Mesenchymal stem cell (in vitro differentiated cells and primary cell): Measurements from ENCODE around the gene COX8C.

Experiments used
- DNase-seq: peaks from one replicate; pipeline ENCODE4 v3.0.0-alpha.2; 2013
- H2AFZ ChIP-seq: one replicate; pipeline ENCODE4 v1.6.1; 2013; ENCODE audit warnings: low read depth, mild to moderate bottlenecking, control low read depth, inconsistent platforms, low read length, moderate library complexity
- H2AK5ac ChIP-seq: 2 replicates; pipeline ENCODE4 v1.6.1; 2013; ENCODE audit warnings: low read length, moderate library complexity, mild to moderate bottlenecking, inconsistent platforms; ENCODE audit not compliant: severe bottlenecking
- H2BK120ac ChIP-seq: one replicate; pipeline ENCODE4 v1.6.1; 2013; ENCODE audit warnings: low read depth, mild to moderate bottlenecking, inconsistent platforms, low read length, moderate library complexity
- H2BK12ac ChIP-seq, 2 experiments: one replicate each; pipeline ENCODE4 v1.6.1; 2013; ENCODE audit warnings: inconsistent platforms in 2 of 2, low read length in 2 of 2, mild to moderate bottlenecking in 2 of 2, moderate library complexity in 2 of 2, control low read depth in 1 of 2
- H2BK15ac ChIP-seq: one replicate; pipeline ENCODE4 v1.6.1; 2013; ENCODE audit warnings: mild to moderate bottlenecking, low read depth, inconsistent platforms; ENCODE audit not compliant: poor library complexity, severe bottlenecking
- H2BK5ac ChIP-seq: 2 replicates; pipeline ENCODE4 v1.6.1; 2013; ENCODE audit warnings: low read depth, mild to moderate bottlenecking, low read length, control low read depth, inconsistent platforms; ENCODE audit not compliant: poor library complexity, severe bottlenecking
- H3K14ac ChIP-seq, 2 experiments: one replicate each; pipeline ENCODE4 v1.6.1; 2013; ENCODE audit warnings: inconsistent platforms in 2 of 2, low read length in 2 of 2, control low read depth in 1 of 2, mild to moderate bottlenecking in 1 of 2, moderate library complexity in 1 of 2
- H3K18ac ChIP-seq, 2 experiments: one replicate each; pipeline ENCODE4 v1.6.1; 2013; ENCODE audit warnings: inconsistent platforms in 2 of 2, low read length in 2 of 2, control low read depth in 1 of 2, low read depth in 1 of 2, mild to moderate bottlenecking in 1 of 2
- H3K23ac ChIP-seq, 2 experiments: one replicate each; pipeline ENCODE4 v1.6.1; 2013; ENCODE audit warnings: inconsistent platforms in 2 of 2, low read length in 2 of 2, mild to moderate bottlenecking in 2 of 2, moderate library complexity in 2 of 2, control low read depth in 1 of 2
- H3K27ac ChIP-seq: 2 replicates; pipeline ENCODE4 v1.5.1; 2013; ENCODE audit warnings: mild to moderate bottlenecking, moderate library complexity, low read length, control low read depth, inconsistent platforms; ENCODE audit not compliant: poor library complexity, severe bottlenecking
- H3K27me3 ChIP-seq, 2 experiments: 2 replicates each; pipeline versions ENCODE4 v1.6.1 to v1.7.0; 2013; ENCODE audit warnings: low read length in 2 of 2, mild to moderate bottlenecking in 2 of 2, moderate library complexity in 2 of 2, control low read depth in 1 of 2, inconsistent platforms in 1 of 2; ENCODE audit not compliant: control insufficient read depth in 1 of 2, insufficient read depth in 1 of 2
- H3K36me3 ChIP-seq, 2 experiments: 2 replicates each; pipeline versions ENCODE4 v1.6.1 to v1.7.0; 2013; ENCODE audit warnings: low read length in 2 of 2, control low read depth in 1 of 2, inconsistent platforms in 1 of 2, low read depth in 1 of 2, mild to moderate bottlenecking in 1 of 2; ENCODE audit not compliant: insufficient read depth in 2 of 2, control insufficient read depth in 1 of 2
- H3K4ac ChIP-seq, 2 experiments: one replicate each; pipeline ENCODE4 v1.6.1; 2013; ENCODE audit warnings: inconsistent platforms in 2 of 2, low read length in 2 of 2, mild to moderate bottlenecking in 2 of 2, moderate library complexity in 2 of 2, control low read depth in 1 of 2, low read depth in 1 of 2
- H3K4me1 ChIP-seq: 2 replicates; pipeline ENCODE4 v1.6.1; 2013; ENCODE audit warnings: low read depth, low read length, control low read depth; ENCODE audit not compliant: control insufficient read depth, insufficient read depth
- H3K4me2 ChIP-seq: 2 replicates; pipeline ENCODE4 v1.6.1; 2013; ENCODE audit warnings: low read length, mild to moderate bottlenecking, inconsistent platforms; ENCODE audit not compliant: poor library complexity, severe bottlenecking
- H3K4me3 ChIP-seq, 2 experiments: 2 replicates each; pipeline versions ENCODE4 v1.5.1 to v1.7.0; 2013; ENCODE audit warnings: low read length in 2 of 2, mild to moderate bottlenecking in 2 of 2, control low read depth in 1 of 2, low read depth in 1 of 2; ENCODE audit not compliant: insufficient read depth in 1 of 2
- H3K79me1 ChIP-seq: replicated peaks from 2 replicates; pipeline ENCODE4 v1.6.1; 2013; ENCODE audit warnings: mild to moderate bottlenecking, control low read depth, low read length, inconsistent platforms; ENCODE audit not compliant: poor library complexity, severe bottlenecking
- H3K9ac ChIP-seq: 2 replicates; pipeline ENCODE4 v1.7.0; 2013; ENCODE audit warnings: mild to moderate bottlenecking, low read length, moderate library complexity
- H3K9me3 ChIP-seq: 2 replicates; pipeline ENCODE4 v1.7.0; 2013; ENCODE audit warnings: mild to moderate bottlenecking, low read length; ENCODE audit not compliant: control insufficient read depth
- H4K8ac ChIP-seq: one replicate; pipeline ENCODE4 v1.6.1; 2013; ENCODE audit warnings: inconsistent platforms, mild to moderate bottlenecking, low read length, moderate library complexity
- H4K91ac ChIP-seq: one replicate; pipeline ENCODE4 v1.6.1; 2013; ENCODE audit warnings: mild to moderate bottlenecking, low read length, inconsistent platforms
- WGBS: methylation state at CpG from one replicate; pipeline ENCODE4 v1.1.7; 2013; ENCODE audit warnings: mixed read lengths; 5-methylcytosine and 5-hydroxymethylcytosine counted together

COX8C gene

DNA sequence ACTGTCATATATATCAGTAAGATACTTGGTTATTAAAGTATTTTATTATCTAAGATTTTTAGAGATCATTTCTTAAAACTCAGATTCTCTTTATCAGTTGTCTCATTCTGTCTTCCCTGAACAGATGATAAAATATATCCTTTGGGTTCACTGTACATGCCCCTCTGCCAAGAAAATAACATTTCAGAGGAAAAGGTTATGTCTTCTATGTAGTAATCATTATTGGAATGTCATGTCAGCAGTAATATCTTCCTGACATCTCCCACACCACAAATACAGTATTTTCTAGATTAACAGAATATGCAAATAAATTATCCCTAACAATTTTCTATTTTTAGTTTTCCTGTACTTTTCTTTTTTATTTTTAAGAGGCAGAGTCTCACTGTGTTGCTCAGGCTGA lies 40.2 kb upstream of the COX8C start:
- H3K23ac ChIP-seq, result no peak overlapping the region
- H3K27me3 ChIP-seq, result no peaks in the 10 kb centered on the region
- H3K4ac ChIP-seq, result no peak overlapping the region
- no peak overlapping the region for H4K8ac ChIP-seq
- H3K9me3 ChIP-seq, result no peaks in the 10 kb centered on the region
- H3K27ac ChIP-seq, result no peak overlapping the region
- no peak overlapping the region for H2AK5ac ChIP-seq
- H4K91ac ChIP-seq, result no peak overlapping the region
- no peaks in the 10 kb centered on the region for H3K36me3 ChIP-seq
- no peak overlapping the region for H2AFZ ChIP-seq
- no peak overlapping the region for H3K18ac ChIP-seq
- H3K4me2 ChIP-seq, result no peak overlapping the region
- no peak for DNase-seq
- no peak overlapping the region for H2BK12ac ChIP-seq
- H2BK5ac ChIP-seq, result peak overlapping the region; percentile 1
- no peak overlapping the region for H2BK120ac ChIP-seq
- H2BK15ac ChIP-seq, result no peak overlapping the region
- H3K9ac ChIP-seq, result no peak overlapping the region
- H3K4me1 ChIP-seq, result peaks cover 14% of the 10 kb centered on the region
- peaks cover 2% of the 10 kb centered on the region for H3K79me1 ChIP-seq
- no peak overlapping the region for H3K14ac ChIP-seq
- no peak overlapping the region for H3K4me3 ChIP-seq

DNA sequence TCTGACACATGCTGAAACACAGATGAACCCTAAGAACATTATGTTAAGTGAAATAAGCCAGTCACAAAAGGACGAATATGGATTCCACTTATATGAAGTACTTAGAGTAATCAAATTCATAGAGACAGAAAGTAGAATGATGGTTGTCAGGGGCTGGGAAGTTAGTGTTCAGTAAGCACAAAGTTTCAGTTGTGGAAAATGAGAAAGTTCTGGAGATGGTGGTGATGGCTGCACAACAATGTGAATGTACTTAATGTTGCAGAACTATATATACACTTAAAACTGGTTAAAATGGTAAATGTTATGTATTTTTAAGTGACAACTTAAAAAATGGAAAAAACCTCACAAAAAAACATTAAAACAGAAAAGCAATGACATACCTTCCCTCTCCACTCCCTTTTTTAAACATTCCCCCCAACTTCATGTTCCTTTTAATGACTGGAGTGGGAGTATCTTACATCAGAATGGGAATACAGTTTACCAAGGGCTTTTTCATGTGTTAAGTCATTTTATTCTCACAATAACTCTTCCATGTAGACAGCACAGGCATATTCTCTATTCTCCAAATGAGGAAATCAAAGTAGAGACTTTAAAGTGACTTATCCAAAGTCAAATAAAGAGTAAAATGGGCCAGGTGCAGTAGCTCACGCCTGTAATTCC lies 38.2 kb upstream of the COX8C start:
- Histone ChIP-seq H3K4me2 (no peak overlapping the region), H2AFZ (no peak overlapping the region), H3K27ac (no peak overlapping the region), H3K79me1 (peaks cover 5% of the 10 kb centered on the region), H2BK5ac (no peak overlapping the region), H2BK15ac (no peak overlapping the region), H3K4ac (no peak overlapping the region), H3K4me1 (peaks cover 10% of the 10 kb centered on the region), H3K36me3 (no peaks in the 10 kb centered on the region), H3K9me3 (no peaks in the 10 kb centered on the region), H3K14ac (no peak overlapping the region), H2BK12ac (no peak overlapping the region), H4K91ac (no peak overlapping the region), H3K23ac (no peak overlapping the region), H3K18ac (no peak overlapping the region), H3K9ac (no peak overlapping the region), H3K27me3 (no peaks in the 10 kb centered on the region), H3K4me3 (no peak overlapping the region), H2BK120ac (no peak overlapping the region), H2AK5ac (no peak overlapping the region), H4K8ac (no peak overlapping the region)
- no peak for DNase-seq
- WGBS, result 87% methylated on average over 2 of the region's 2 CpGs

DNA sequence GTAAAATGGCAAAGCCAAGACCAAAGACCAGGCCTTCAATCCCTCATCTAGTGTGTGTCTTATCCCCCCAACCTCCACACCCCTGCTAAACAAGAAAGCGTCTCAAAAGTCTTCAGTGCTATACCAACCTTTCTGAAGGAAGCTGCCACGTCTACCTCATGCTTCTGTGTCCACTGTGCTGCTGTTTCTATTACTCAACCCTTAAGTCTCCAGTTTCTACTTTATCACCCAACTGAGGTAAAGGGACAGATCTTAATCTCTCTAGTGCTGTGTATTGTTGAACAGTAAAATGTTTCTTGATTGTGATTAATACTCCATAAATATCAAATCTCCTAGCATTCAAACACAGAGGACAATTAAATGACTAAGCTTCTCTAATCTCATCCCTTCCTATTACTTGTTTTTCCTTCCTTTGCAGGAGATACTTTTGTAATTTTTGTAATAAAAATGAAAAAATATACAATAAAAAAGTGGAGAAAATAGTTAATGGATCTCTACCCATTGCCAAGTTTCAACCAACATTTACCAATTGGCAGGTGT lies 37.5 kb upstream of the COX8C start:
- H3K27ac ChIP-seq, result peak overlapping the region; percentile 17
- no peak overlapping the region for H2AFZ ChIP-seq
- H3K36me3 ChIP-seq, result no peaks in the 10 kb centered on the region
- H3K18ac ChIP-seq, result no peak overlapping the region
- peaks cover 5% of the 10 kb centered on the region for H3K79me1 ChIP-seq
- no peaks in the 10 kb centered on the region for H3K9me3 ChIP-seq
- DNase-seq, result no peak
- no peak overlapping the region for H3K14ac ChIP-seq
- no peak overlapping the region for H3K4me2 ChIP-seq
- no peaks in the 10 kb centered on the region for H3K27me3 ChIP-seq
- H2BK120ac ChIP-seq, result no peak overlapping the region
- no peak overlapping the region for H4K8ac ChIP-seq
- H3K4ac ChIP-seq, result no peak overlapping the region
- no peak overlapping the region for H3K4me3 ChIP-seq
- WGBS, result 94% methylated on average over 2 of the region's 2 CpGs
- no peak overlapping the region for H2BK12ac ChIP-seq
- no peak overlapping the region for H2BK15ac ChIP-seq
- no peak overlapping the region for H3K9ac ChIP-seq
- no peak overlapping the region for H2AK5ac ChIP-seq
- no peak overlapping the region for H2BK5ac ChIP-seq
- no peak overlapping the region for H4K91ac ChIP-seq
- H3K23ac ChIP-seq, result no peak overlapping the region
- H3K4me1 ChIP-seq, result peaks cover 7% of the 10 kb centered on the region

- Histone ChIP-seq H2AFZ (no peak overlapping the region), H3K27ac (no peak overlapping the region), H3K4ac (no peak overlapping the region)
Observed at GRCh38 chr14:93311082-93311481, 35.9 kb upstream of the COX8C start.

More at GRCh38 chr14:93311082-93311481, 35.9 kb upstream of the COX8C start:
- no peaks in the 10 kb centered on the region for H3K9me3 ChIP-seq
- H3K36me3 ChIP-seq, result no peaks in the 10 kb centered on the region
- H3K27me3 ChIP-seq, result no peaks in the 10 kb centered on the region
- H3K9ac ChIP-seq, result no peak overlapping the region
- H4K8ac ChIP-seq, result no peak overlapping the region
- no peak overlapping the region for H2AK5ac ChIP-seq
- H3K18ac ChIP-seq, result no peak overlapping the region
- no peak overlapping the region for H3K23ac ChIP-seq
- H3K4me1 ChIP-seq, result peaks cover 5% of the 10 kb centered on the region
- no peak overlapping the region for H2BK12ac ChIP-seq
- WGBS, result 93% methylated on average over 1 of the region's 1 CpG
- H3K4me3 ChIP-seq, result no peak overlapping the region
- DNase-seq, result no peak
- H2BK120ac ChIP-seq, result no peak overlapping the region
- H4K91ac ChIP-seq, result no peak overlapping the region
- no peak overlapping the region for H2BK5ac ChIP-seq
- no peak overlapping the region for H3K4me2 ChIP-seq
- no peak overlapping the region for H3K14ac ChIP-seq
- H2BK15ac ChIP-seq, result no peak overlapping the region
- H3K79me1 ChIP-seq, result peaks cover 5% of the 10 kb centered on the region
